ENCODE data around the gene ZFAND3. TPM values are rescaled to one million over a fixed set of nuclear protein-coding genes. Genes with fewer than 3 reads are reported as not detected.

ZFAND3 gene
- total RNA-seq, 1 donor from 2014 or later: 18.7 TPM

- H3K4me3 ChIP-seq (ENCODE audit: low read depth, low read length): no peak overlapping the region
- TF ChIP-seq CTCF (conservative IDR thresholded peaks at IDR 0.05; ENCODE audit: low read depth, low read length): no peak
- no peak for DNase-seq (ENCODE audit: low read depth)
These were observed 164.4 kb downstream of the ZFAND3 start for GRCh38 chr6:37983720-37984501.

- no peak for TF ChIP-seq CTCF (conservative IDR thresholded peaks at IDR 0.05; ENCODE audit: low read depth, low read length)
- H3K4me3 ChIP-seq (ENCODE audit: low read depth, low read length): no peak overlapping the region
- DNase-seq (ENCODE audit: low read depth): no peak
These were observed 165.1 kb downstream of the ZFAND3 start for GRCh38 chr6:37984578-37984977.

- no peak for TF ChIP-seq CTCF (conservative IDR thresholded peaks at IDR 0.05; ENCODE audit: low read depth, low read length)
- no peak for DNase-seq (ENCODE audit: low read depth)
- H3K4me3 ChIP-seq (ENCODE audit: low read depth, low read length): no peak overlapping the region
These were observed 165.8 kb downstream of the ZFAND3 start for GRCh38 chr6:37985355-37985754.

GRCh38 chr6:37987018-37987417, 167.5 kb downstream of the ZFAND3 start:
- no peak for DNase-seq (ENCODE audit: low read depth)
- TF ChIP-seq CTCF (conservative IDR thresholded peaks at IDR 0.05; ENCODE audit: low read depth, low read length): no peak
- no peak overlapping the region for H3K4me3 ChIP-seq (ENCODE audit: low read depth, low read length)

- TF ChIP-seq CTCF (conservative IDR thresholded peaks at IDR 0.05; ENCODE audit: low read depth, low read length): no peak
- H3K4me3 ChIP-seq (ENCODE audit: low read depth, low read length): no peak overlapping the region
- no peak for DNase-seq (ENCODE audit: low read depth)
These were observed 168.0 kb downstream of the ZFAND3 start for GRCh38 chr6:37987559-37987958.

- no peak for TF ChIP-seq CTCF (conservative IDR thresholded peaks at IDR 0.05; ENCODE audit: low read depth, low read length)
- DNase-seq (ENCODE audit: low read depth): no peak
- H3K4me3 ChIP-seq (ENCODE audit: low read depth, low read length): no peak overlapping the region
These were observed 168.6 kb downstream of the ZFAND3 start for GRCh38 chr6:37988127-37988526.

GRCh38 chr6:37988696-37989095, 169.2 kb downstream of the ZFAND3 start:
- TF ChIP-seq CTCF (conservative IDR thresholded peaks at IDR 0.05; ENCODE audit: low read depth, low read length): no peak
- no peak for DNase-seq (ENCODE audit: low read depth)
- no peak overlapping the region for H3K4me3 ChIP-seq (ENCODE audit: low read depth, low read length)

All from epithelial cell of proximal tubule (primary cell).